ENCODE results near the gene ZNF516.
"Not testable (repeated sequence)": the region's sequence is repeated elsewhere in the genome, so short reads cannot be mapped to it uniquely, and the experiment has no call there.

ZNF516 gene

DNA sequence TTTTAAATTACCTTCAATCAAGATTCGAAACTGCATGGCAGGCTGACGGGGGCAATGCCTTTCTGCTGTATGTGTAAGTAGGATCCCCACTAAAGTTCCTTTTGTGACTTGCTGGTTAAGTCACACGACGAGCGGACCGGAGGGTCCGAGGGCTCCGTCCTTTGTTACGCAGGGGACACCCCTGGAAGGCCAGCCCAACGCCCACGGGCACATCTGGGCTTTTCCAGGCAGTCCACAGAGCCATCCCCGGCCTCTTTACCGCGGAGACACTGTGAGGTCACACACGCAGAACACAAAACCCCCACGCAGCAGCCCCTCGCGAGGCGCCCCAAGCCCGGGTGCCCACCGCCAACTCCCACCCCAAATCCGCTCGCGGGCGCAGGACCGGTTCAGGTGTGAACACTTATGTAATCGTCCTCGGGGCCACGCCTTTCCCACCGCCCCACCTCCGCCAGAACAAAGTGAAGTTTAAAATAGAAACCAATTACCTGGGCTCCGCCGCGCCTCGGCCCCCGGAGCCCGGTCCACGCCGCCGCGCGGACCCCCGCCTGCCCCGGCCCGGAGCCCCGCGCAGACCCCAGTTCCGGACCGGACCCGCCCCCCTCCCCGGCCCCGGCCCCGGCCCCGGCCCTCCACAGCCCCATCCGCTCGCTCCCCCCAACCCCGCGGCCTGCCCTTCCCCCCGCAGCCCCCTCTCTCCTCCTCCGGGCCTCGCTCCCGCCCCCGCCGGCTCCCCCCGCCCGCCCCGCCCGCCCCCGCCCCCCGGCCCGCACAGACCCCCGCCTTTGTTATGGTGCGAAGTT is 4.2 kb downstream of the ZNF516 start:
- peak; percentile 20 to 86 (median 78) for DNase-seq

GRCh38 chr18:76490033-76490432 is 5.0 kb downstream of the ZNF516 start:
- no peak for DNase-seq

GRCh38 chr18:76489081-76489480 is 6.0 kb downstream of the ZNF516 start:
- no peak for DNase-seq

DNA sequence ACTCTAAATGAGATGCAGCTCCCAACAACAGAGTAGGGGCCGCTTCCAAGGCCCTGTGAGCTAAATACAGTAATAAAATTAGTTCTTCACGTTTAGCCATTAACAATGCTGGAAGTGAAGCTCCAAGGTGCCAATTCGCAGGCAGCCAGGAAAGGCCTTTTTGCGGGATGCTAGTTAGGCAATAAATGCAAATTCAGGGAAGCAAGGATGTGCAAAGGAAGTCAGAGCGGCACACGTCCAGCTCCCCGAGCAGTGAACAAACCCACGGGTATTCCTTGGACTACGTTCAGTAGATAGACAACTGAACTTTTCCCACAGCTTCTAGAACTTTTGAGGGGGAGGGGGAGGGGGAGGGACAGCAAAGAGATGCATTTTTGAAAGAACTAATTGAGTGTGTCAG is 6.9 kb downstream of the ZNF516 start:
- DNase-seq, result no peak

- no peak for DNase-seq
Measured at GRCh38 chr18:76487782-76488181, 7.3 kb downstream of the ZNF516 start.

- DNase-seq, result no peak
Measured at GRCh38 chr18:76487070-76487469, 8.0 kb downstream of the ZNF516 start.

GRCh38 chr18:76486574-76486973 is 8.5 kb downstream of the ZNF516 start:
- no peak for DNase-seq

- DNase-seq, result no peak
Measured at GRCh38 chr18:76486038-76486437, 9.0 kb downstream of the ZNF516 start.

DNA sequence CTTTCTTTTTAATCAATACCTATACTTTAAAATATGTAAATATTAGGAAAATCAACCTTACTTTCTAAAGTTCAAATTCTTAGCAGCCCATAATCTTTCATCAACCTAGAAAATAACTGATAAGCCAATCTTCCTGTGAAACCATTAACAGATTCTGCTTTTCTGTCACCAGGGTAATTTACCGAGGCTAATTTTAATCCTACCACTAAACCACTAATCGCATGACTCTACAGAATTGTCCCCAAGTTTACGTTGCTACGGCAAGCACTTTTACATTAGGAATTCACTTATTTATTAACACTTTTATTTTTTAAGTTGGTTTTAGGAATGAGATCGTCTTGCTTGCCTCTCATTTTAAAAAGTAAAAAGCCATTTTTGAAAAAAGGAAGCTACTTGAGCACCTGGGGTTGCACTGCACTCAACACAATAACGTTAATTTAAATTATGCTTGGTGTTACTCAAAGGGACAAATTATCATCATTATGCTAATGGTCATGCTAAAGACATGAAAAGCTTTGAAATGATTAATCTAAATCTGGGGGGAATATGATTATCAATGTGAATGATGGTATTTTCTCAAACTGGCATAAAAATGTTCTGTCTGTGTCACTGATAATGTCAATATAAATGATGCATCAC is 10.2 kb downstream of the ZNF516 start:
- DNase-seq, result no peak

GRCh38 chr18:76483780-76484179 is 11.3 kb downstream of the ZNF516 start:
- DNase-seq, result no peak

DNA sequence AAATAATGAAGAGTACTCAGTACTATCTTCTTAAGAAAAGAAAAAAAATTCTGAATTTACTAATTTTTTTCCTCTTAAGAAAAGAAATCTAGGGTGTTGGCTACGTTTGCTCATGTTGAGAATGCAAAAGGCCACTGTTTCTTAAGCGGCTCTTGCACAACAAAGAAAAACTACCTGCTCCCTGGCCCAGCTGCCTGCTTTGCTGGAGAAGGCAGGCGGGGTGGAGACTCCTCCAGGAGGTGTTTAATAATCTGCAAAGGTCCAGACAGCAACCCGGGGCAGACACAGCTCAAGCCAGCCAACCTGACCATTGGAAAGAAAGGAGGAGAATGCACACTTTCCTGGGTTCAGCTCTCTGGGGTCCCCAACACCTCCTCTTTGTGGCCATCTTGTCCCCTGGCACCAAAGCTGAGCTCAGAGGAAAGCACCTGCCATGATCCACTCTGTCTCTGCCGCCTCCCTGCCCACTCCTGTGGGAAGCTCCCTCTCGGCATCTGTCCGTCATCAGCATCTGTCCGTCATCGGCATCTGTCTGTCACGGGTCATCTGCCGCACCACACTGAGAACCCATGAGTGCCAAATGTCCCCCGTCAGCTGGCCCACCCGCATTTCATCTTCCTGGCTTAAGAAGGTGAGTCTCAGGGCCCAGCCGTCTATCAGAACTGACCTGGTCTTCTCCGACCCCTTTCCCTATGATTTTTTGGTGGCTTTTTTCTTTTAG is 11.9 kb downstream of the ZNF516 start:
- DNase-seq, result no peak

DNA sequence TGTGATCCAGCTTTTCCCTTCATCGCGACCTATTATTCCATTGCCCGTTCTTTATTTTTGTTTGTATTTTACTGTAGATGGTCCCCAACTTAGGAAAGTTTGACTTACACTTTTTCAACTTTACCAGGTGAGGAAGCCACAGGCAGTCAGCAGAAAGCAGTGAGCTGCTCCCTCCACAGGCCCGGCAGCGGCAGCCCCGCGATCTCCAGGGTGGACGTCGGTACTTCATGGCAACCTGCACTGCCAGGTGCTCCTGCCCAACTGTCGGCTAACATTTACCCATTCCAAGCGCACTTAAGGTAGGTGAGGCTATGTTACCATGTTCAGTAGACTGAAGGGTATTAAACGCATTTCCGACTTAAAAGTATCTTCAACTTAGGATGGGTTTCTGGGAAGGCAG is 12.8 kb downstream of the ZNF516 start:
- DNase-seq, result no peak

GRCh38 chr18:76480913-76481312 is 14.1 kb downstream of the ZNF516 start:
- DNase-seq, result no peak

DNA sequence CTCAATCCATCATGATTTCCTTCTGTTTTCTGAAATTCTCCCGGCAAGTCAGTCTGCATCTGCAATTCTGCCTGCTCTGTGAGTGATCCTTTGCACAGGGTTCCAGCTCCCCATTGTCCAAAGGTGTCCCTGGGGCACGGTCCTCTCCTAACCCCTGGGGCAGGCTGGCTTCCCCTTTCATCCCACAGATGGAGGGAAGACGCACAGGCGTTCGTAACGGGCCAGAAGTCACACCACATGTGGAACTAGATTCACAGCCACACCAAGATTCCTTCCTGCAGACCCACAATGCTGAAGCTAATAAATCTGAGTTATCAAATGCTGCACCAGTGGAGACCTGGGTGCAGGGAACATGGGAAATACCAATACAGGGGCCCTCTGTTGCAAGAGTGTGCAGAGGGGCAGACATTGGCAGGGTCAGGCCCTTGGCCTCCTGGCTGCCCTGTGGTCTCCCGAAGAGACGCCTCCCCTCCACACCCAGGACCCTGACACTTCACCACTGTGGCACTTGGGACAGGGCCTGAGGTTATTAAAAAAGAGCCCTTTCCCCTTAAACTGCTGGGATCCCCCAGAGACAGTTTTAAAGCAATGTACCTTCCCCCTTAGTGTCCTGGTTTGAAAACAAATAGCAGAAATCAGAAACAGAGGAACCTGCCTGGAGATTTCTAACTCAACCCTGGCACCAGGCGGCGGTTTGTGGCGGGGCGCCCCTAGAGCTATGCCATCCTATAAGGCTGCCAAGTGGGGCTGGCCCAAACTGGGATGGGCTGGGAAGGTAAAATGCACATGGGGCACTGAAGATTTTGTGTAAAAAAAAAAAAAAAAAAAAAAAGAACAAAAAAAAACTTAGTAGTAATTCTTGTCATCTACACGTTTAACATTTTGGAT is 15.4 kb downstream of the ZNF516 start:
- no peak for DNase-seq

DNA sequence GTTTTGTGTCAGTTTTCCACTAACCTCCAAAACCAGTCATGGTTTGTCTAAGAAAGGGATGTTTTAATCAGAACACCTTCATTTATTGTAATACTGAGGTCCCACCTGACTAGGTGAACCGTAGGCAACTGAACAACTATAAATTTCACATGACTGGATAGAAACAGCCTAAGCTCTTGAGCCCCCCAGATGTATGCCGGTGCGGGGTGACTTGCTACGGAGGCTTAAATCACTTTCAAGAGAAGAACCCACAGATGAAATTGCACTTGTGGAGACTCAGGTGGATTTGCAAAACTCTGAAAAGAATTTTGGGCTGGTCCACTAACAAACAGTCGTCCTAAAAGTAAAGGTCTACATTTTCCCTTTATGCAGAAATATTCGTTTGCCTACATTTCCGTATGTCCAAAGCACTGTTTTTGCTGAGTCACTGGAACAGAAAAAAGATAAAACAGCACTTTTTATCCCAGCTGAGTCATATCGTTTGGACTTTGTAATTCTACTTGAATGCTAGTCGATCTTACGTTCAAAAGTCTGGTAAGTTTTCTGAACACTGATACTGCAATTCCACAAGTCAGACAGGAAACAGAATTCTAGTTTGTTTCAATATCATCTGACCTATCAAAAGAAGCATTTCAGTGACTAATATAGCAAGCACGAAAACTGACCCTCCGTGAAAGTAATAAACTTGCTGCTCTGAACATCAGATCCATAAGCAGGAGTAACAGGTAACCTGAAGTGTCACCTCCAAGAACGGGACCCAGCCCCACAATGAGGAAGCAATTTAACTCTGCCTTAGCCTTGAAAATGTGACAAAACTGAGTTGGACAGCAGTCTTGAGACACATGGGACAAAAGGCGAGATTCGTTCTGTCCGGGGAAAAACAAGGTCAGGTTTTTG is 18.1 kb downstream of the ZNF516 start:
- no peak for DNase-seq

GRCh38 chr18:76475450-76476194 is 19.4 kb downstream of the ZNF516 start:
- DNase-seq, result no peak

- DNase-seq, result no peak
Measured at GRCh38 chr18:76474824-76475223, 20.2 kb downstream of the ZNF516 start.

GRCh38 chr18:76473521-76473920 is 21.5 kb downstream of the ZNF516 start:
- DNase-seq, result not testable (repeated sequence)

DNA sequence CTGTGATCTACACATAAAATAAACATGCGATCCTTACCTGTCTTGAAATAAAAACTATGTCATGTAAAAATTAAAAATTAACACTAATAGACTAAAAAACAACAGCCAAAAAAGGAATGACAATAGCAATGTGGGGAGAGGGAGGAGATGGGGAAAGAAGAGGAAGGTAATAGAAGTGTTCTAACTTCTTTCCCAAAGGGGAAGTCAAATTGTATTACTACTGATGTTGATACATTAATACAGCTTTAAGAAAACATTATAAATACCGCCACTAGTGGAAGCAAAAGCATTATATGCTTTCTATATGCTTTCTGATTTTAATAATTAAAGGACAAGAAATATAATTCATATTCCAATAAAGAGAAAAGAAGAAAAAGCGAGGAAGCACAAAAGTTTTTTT is 22.2 kb downstream of the ZNF516 start:
- DNase-seq, result no peak

DNA sequence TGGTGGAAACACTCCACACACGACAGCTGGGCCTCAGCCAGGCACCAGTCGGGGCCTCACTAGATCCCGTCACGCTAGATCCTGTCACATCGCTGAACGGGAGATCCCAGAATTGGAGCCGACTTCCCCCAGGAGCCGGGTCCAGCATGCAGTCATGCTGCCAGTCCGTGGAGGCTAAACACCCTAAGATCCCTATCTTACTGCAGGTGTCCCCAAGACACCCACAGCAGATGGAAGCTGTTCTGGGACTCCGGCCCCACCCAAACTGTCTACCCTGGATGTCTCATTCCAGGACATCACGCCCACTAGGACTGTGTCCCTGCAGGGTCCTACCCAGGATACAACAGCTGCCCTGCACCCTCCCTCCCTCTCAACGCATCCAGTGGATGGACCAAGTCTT is 23.4 kb downstream of the ZNF516 start:
- no peak for DNase-seq
